ENCODE data around the gene AKAP13.

AKAP13 gene

DNA sequence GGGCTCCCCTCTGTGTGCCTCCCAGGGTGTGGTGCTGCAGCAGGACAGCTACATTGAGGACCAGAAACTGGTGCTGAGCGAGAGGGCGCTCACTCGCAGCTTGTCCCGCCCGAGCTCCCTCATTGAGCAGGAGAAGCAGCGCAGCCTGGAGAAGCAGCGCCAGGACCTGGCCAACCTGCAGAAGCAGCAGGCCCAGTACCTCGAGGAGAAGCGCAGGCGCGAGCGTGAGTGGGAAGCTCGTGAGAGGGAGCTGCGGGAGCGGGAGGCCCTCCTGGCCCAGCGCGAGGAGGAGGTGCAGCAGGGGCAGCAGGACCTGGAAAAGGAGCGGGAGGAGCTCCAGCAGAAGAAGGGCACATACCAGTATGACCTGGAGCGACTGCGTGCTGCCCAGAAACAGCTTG, 360.6 kb downstream of the AKAP13 start:
- DNase-seq (ENCODE audit: low read depth): no peak

DNA sequence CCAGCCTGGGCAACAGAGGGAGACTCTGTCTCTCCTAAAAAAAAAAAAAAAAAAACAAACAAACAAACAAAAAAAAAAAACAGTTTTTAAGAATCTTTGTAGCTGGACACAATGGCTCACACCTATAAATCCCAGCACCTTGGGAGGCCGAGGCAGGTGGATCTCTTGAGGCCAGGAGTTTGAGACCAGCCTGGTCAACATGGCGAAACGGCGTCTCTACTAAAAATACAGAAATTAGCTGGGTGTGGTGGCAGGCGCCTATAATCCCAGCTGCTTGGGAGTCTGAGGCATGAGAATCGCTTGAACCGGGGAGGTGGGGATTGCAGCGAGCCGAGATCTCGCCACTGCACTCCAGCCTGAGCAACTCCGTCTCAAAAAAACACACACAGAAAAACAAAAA, 361.3 kb downstream of the AKAP13 start:
- DNase-seq (ENCODE audit: low read depth): no peak

DNA sequence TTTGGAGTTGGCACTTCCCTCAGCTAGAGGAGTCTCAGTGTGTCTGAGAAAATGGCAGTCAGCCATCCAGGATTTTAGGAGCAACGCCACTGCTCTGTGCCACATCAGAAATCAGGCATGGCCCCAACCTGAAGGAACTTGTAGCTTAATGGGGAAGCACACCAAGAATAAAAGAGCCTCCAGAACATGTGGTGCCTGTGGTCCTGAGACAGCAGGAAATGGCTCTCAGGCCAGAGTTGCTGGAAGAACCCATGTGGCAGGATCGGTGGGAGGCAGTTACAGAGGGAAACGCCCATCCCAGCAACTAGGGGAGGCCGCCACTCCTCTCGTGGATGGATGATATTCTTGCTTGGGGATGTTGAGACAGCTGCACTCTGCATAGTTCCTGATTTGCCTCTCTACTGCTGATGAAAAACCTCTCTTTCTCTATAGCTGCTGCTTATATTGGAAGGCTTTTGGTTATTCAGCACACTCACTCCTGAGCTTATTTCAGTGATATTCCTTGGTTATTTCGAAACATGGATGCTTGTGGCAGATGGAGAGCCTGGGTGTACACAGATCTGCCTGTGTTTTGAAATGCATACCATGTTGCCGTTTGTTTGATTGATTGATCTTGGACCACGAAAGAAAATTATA, 361.9 kb downstream of the AKAP13 start:
- DNase-seq (ENCODE audit: low read depth): no peak

DNA sequence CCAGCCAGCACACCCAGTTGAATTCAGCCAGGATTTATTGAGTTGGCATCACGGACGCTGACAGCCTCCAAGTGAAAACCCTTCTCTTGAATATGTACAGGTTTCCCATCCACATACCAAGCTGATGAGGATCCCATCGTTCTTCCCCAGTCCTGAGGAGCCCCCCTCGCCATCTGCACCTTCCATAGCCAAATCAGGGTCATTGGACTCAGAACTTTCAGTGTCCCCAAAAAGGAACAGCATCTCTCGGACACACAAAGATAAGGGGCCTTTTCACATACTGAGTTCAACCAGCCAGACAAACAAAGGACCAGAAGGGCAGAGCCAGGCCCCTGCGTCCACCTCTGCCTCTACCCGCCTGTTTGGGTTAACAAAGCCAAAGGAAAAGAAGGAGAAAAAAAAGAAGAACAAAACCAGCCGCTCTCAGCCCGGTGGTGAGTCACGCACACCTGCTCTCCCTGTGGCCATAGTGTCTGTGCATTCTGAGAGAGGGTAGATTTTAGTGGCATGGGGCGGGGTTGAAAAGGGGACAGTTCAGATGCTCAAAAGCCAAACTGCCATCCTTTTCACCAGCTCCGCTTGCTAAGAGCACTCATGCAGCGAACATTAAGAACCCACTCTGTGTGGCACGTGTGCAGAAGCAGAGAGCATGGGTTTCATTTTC, 363.1 kb downstream of the AKAP13 start:
- no peak for DNase-seq (ENCODE audit: low read depth)

DNA sequence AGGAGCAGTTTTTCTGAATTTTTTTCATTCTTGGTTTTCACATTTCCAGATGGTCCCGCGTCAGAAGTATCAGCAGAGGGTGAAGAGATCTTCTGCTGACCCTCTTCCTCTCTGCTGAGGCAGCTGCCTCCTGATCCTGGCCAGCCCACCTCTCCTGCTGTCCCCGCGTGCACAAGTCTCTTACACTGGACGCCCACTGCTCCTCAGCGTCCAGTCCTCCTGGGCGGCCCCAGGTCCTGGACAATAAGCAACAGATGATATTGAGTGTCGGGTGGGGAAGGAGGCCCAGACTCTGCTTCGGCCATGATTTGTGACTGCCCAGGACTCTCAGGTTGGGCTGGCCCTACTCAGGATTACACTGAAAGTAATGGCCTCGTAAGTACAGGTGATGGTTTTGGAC, 364.2 kb downstream of the AKAP13 start:
- DNase-seq (ENCODE audit: low read depth): no peak

DNA sequence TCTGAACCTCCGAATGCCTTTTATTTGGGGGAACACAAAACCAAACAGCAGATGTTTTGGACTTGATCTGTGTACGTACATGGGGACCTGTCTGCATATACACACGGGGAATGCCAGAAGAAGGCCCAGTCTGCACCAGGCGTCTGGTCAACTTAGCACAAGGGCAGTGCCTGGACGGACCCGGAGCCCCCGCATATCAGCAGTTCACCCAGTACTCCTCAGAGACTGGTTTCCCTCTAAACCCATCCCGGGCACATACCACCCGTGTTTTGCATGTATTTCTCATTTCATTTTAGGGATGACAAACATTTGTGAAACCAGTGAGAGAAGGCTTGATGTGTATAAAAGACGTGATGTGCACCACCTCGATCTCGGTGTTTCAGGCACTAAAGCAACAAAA, 364.6 kb downstream of the AKAP13 start:
- no peak for DNase-seq (ENCODE audit: low read depth)

DNA sequence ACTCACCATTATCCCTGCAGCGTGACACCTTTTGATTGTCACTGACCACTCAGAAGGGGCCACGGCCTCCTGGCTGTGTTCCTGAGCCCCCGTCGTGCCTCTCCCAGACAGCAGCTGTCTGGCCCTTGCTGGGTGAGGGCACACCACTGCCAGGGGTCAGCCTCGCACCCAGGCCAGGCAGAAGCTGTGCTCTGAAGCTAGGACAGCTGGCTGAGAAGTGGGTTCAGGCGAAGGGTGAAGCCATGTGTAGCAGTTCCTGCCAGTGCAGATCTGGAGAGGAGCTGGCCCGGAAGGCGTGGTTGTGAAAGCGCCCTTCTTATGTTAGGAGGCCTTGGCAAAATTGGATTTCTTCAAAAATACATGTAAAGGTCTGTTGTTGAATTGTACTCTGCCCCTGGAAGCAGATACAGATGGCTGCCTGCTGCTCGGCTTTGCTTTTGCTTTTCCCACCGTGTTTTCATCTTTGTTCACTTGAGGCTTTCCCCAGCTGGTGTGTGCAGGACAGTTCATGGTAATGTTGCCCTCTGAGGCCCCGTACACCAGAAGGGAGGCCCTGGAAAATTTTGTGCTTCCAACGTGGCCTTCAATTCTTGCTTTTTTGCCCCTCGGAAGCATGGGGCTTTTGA, 365.2 kb downstream of the AKAP13 start:
- no peak for DNase-seq (ENCODE audit: low read depth)

DNA sequence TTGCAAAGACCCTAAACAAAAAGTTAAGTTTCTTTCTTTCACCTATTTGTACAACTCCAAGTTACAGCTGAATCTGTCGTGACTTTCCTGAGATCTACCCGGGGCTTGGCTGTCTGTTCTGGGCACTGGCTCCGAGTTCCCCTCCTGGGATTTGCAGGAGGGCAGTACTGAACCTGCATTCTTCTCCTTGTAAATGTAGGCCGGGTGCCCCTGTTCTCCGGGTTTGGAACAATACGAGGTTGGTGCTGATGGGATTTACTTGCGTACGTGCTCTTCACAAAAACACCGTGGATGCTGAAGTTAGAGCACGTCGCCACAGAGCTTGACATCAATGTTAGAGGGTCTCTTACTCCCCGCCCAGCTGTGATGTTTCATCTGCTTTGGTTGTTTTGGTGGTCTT, 366.2 kb downstream of the AKAP13 start:
- no peak for DNase-seq (ENCODE audit: low read depth)

DNA sequence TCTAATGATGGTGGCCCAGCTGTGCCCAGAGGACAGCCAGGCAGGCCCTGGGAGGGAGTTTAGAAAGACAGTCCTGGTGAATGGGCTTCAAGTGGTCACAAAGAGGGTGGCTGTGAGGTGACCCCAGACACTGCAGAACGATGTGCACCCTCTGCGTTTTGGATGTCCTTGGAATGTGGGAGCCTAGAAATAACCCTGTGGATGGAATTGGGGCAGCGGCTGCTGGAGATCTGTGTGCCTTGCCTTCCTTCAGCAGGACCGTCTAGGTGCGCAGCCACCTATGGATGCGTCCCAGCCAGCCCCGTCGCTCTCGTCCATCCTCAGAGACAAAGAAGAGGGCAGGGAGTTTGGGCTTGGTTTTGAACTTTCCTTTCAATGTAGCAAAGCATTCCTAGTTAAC, 367.8 kb downstream of the AKAP13 start:
- DNase-seq (ENCODE audit: low read depth): no peak

DNA sequence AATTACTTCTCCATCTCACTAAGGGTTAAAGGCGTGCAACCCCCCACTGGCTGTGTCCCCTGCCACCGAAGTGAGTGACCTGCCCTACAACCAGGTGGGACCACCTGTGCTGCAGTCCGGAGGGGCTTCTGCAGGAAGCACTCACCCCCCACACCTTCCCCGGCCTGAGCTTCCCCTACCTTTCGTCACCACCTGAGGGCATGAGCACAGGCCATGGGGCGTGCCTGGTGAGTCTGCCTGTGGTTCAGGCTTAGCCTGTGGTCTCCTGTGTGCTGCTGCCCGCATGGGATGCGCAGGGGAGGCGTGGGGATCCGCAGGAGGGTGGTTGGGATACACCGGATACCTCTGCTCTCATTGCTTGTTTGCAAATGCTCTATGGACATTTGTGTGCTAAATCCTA, 368.3 kb downstream of the AKAP13 start:
- no peak for DNase-seq (ENCODE audit: low read depth)

DNA sequence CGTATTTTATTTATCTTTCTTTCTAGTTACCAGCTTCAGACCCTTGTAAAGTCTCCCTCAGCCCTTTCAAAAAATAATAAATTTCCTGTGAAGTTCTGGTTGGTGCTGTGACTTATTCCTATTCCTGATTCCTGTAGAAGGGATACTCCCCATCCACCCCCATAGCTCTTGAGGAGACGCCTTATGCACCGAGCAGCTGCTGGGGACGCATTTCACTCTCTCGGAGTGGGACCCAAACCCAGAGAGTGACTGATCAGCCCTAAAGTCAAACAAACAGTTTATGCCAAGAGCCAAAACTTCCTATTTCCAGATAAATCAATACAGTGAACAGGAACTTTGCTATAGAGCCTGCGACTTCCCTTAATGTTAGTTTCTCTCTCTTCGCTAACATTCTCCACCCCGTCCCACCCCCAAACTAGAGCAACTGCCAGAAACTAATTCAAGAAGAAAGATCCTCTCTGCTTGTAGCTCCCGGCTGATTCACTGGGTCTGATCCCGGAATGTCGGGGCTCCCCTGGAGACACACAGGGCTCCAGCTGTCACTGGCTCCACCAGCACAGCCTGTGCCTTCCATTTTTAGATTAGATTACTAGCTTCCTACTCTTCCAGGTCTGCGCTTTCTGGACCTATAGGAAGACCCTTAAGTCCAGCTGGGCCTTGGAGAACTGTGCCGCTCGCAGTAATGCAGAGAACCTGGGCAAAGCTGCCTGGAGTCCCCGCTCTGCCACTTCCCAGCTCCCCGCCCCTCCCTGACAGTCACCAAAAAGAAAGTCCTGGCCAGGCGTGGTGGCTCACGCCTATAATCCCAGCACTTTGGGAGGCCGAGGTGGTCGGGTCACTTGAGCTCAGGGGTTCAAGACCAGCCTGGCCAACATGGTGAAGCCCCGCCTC, 369.1 kb downstream of the AKAP13 start:
- no peak for DNase-seq (ENCODE audit: low read depth)

DNA sequence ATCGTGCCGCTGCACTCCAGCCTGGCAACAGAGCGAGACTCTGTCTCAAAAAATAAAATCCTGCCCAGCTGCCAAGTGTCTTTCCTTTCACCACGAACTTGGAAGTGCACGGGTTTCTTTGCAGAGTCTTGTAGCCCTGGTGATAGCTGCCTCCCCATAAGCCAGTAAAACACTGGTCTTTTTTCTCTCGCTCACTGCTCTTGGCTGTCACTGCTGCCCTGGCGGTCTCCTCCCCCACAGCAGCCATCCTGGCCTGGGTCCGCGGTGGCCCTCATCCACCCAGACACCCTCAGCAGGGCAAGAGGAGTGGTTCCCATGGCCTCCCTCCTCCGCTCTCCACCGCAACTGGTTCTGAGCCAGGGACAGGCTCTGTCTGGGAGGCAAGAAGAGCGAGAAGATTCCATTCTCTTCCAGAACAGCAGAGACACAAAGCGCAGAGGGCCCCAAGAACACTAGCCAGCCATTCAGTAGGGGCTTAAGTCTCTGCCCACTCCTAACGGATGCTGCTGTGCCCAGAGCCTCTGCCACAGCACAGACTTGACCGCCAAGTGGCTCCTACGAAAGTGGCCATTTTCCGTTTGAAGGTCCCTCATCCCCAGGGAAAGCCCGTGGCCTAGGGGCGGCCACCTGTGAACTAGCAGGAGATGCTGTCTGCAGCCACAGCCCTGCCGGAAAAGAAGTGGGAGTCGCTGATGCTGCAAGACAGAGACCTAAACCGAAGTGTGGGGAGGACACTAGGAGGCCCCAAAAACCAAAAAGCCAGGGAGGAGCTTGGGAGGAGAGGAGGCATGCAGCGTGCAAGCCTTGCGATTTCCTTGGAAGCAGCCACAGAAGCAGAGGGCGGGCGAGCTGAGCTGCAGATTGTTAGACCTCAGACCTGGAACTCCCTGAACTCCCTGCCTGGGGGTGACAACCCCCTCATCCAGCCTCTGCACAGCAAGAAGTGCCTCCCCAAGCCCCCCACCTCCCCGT, 370.2 kb downstream of the AKAP13 start:
- DNase-seq (ENCODE audit: low read depth): no peak

DNA sequence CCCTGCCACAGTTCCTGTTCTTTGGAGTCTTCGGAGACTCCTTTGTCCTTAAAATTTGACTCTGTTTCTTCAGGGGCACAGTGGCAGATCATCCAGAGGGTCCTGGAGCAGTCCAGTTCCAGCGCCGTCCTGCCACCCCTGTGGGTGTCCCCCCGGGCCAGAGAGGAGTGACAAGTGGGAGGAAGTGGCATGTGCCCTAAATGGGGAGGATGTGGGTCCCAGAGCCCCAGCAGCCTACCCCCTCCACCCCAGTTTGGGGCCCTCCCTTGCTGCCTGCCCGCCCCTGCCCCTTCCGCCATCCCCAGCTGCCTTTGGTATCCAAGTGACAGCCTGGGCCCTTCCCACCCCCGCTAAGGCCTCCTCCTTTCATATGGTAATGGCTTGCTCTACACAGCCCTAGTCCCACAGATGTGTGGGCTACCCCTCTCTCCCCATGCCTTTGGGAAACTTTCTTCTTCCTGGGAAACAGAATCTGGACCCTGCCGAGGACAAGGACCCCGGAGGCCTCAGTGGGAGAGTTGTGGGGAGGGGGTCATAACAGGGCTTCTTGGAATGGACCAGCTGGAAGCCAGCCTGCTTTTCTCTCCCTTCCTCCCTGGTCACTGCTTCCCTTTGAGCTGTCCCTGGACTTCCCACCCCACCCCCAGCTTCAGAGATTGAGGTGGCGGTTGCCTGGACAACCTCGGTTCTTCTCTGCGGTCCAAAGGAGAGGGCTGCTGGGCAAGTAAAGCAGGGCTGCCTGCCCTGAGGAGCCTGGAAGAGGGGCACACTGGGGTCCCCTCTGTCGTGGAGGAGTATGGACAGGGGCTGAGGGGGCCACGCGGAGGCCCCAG, 371.1 kb downstream of the AKAP13 start:
- no peak for DNase-seq (ENCODE audit: low read depth)

DNA sequence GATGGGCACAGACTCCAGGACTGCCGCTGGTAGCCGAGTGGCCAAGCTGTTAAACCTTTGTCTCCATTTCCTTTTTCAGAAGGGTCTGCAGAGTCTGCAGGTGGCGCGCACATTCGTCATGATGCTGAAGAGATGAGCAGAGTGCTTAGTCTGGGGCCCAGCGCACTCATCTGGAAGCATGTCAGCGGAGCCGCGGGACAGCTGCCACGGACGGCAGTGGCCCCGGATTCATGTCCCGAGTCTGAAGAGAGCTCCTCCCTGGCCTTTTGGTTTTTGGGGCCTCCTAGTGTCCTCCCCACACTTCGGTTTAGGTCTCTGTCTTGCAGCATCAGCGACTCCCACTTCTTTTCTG, 371.7 kb downstream of the AKAP13 start:
- DNase-seq (ENCODE audit: low read depth): no peak

DNA sequence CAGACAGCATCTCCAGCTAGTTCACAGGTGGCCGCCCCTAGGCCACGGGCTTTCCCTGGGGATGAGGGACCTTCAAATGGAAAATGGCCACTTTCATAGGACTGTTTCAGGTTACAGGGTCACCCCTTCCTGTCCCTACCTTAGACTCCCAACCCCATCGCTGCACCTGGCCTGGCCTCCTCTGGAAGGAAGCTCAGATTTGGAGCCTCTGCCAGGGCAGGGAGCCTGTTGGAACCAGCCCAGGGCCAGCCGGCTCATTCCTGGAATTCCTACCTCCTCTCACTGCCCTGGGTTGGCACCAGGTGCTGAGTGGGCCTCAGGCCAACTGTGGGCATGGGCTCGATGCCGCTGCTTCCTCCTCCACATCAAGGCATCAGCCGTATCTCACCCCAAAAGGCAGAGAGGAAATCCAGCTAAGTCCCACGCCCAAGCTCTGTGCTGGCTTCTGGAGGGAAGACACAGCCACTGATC, 372.1 kb downstream of the AKAP13 start:
- no peak for DNase-seq (ENCODE audit: low read depth)

DNA sequence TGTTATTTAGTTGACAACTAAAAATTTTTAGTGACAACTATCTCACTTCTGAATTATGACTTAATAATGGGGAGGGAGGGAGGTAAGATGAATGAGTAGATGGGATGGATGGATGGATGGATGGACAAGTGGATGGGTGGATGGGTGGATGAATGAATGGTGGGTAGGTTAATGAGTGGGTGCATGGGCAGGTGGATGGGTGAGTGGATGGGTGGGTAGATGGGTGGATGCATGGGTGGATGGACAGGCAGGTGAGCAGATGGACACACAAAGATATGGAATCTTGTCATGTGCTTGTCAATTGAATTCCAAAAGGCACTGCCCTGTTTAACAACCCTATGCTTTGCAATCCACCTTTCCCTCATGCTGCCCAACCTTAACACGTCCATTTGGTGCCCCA, 372.9 kb downstream of the AKAP13 start:
- no peak for DNase-seq (ENCODE audit: low read depth)

DNA sequence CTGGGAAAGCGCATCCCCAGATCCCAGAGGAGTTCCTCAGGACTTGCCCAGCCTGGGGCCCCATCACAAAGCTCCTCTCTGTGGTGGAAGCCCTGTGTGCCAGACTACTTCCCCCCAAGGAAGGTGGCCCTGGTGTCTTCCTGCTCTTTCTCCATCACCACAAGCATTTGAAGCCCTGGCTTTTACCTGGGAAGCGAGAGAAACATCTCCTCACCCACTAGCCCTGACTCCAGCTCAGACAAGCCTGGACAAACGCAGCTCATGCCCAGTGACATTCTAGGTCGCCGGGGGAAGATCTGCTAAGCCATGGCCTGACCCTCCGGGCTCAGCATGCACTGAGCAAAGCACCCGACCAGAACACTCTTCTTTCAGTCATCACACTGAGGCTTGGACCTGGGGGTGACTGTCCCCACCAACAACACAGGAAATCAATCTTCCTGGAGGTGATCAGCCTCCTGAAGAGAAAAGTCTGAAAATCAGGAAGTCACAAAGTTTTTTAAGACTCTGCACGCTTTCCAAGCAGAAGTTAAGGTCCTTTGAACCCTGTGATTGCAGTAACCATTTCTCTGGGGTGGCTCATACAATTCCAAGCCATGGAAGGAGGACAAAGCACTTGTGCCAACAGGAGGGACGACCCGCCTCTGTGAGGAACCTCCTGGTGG, 373.5 kb downstream of the AKAP13 start:
- no peak for DNase-seq (ENCODE audit: low read depth)

DNA sequence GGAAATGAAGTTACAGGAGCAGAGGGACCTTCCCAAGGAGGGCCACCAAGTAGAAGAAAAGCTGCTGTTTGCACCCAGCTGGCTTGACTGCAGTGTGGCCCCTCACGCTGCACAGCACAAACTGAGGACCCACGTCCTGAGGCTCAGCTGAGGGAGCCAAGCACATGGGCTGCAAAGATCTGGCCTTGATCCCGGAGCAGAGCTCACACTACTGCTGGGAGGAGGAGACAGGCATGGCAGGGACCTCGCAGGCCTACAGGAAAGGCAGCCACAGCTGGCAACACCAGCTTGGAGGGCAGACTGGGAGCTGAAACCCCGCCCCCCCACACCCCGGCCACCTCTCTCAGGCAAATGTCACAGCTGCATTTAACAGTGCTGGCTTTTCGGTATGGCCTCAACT, 374.6 kb downstream of the AKAP13 start:
- no peak for DNase-seq (ENCODE audit: low read depth)

DNA sequence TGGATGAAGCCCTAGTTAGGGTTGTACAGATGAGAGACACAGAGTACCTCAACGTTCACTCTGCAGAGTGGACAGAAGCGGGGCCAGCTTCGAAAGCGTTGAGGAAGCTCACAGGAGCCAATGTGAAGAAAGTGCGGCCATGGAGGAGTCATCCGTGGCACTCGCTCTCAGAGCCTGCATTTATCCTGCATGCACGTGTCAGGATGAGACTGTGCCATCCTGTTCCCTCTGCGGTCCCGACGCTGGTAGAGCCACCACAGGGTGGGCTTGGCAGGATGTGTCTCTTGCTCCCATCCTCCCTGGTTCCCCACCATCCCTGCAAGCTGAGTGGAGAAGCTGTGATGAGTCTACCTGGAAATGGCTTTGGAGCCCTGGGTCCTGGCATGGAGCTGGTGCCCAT, 375.1 kb downstream of the AKAP13 start:
- no peak for DNase-seq (ENCODE audit: low read depth)

DNA sequence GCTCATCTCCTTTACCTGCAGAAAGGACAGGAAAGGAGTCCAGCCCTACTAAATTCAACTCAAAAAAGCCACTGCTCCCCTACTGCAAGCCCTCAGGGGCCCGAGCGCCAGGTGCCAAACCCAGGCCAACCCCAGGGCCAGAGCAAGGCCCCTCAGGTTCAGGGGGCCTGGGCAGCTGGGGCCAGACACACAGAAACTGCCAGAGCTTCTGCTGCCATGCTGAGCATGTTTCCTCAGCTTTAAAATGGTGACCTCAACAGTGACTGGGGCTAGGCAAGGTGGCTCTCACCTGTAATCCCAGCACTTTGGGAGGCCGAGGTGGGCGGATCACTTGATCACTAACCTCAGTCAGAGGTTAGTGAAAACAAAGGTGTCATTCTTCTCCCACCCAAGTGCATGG, 375.5 kb downstream of the AKAP13 start:
- no peak for DNase-seq (ENCODE audit: low read depth)
